ENCODE measurements around the gene TMEM233.

TMEM233 gene

DNA sequence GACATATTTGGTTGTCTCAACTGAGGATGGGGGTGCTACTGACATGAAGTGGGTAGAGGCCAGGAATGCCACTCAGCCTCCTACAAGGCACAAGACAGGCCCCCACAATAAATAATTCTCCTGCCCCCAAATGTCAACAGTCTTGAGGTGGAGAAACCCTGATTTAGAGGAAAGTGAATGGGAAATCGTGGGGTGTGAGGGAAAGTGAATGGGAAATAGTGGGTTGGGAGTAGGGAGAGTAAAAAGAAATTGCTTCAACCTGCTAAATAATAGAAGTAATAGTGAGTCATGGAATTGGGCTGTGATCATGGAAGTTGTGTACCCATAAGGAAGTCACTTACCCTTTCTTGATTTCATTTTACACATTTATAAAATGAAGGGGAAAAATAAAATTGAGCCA is 16.7 kb upstream of the TMEM233 start:
- H3K79me2 ChIP-seq (ENCODE audit: control insufficient read depth, low read length) = no peaks in the 10 kb centered on the region
- no peaks in the 10 kb centered on the region for H4K20me1 ChIP-seq (ENCODE audit: control insufficient read depth, insufficient read depth, low read depth, low read length)
- peaks cover 61% of the 10 kb centered on the region for H3K4me1 ChIP-seq (ENCODE audit: control insufficient read depth, low read length)
- H3K9me3 ChIP-seq (ENCODE audit: control insufficient read depth, insufficient read depth, low read length) = no peaks in the 10 kb centered on the region; the same call in 1 of the 2 replicates
- 0 out of 2 replicates have a peak, but pooled peaks cover 2% of the 10 kb centered on the region for H3K36me3 ChIP-seq (ENCODE audit: control insufficient read depth, low read length)
- H3K4me2 ChIP-seq (ENCODE audit: low read length) = no peak overlapping the region
- TF ChIP-seq, protein P1, sequence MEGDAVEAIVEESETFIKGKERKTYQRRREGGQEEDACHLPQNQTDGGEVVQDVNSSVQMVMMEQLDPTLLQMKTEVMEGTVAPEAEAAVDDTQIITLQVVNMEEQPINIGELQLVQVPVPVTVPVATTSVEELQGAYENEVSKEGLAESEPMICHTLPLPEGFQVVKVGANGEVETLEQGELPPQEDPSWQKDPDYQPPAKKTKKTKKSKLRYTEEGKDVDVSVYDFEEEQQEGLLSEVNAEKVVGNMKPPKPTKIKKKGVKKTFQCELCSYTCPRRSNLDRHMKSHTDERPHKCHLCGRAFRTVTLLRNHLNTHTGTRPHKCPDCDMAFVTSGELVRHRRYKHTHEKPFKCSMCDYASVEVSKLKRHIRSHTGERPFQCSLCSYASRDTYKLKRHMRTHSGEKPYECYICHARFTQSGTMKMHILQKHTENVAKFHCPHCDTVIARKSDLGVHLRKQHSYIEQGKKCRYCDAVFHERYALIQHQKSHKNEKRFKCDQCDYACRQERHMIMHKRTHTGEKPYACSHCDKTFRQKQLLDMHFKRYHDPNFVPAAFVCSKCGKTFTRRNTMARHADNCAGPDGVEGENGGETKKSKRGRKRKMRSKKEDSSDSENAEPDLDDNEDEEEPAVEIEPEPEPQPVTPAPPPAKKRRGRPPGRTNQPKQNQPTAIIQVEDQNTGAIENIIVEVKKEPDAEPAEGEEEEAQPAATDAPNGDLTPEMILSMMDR (IDR thresholded peaks at IDR 0.05; ENCODE audit: low read depth, low read length, poor library complexity, severe bottlenecking) = no peak
- no peak for TF ChIP-seq EZH2phosphoT487 (IDR thresholded peaks at IDR 0.05; ENCODE audit: borderline replicate concordance, low read length)
- H3F3A ChIP-seq (ENCODE audit: control insufficient read depth, insufficient read depth) = peaks cover 12% of the 10 kb centered on the region
- no peaks in the 10 kb centered on the region for H3K27me3 ChIP-seq (ENCODE audit: control insufficient read depth, low read length)
- H3K9me2 ChIP-seq (replicated peaks; ENCODE audit: control insufficient read depth, low read length) = no peaks in the 10 kb centered on the region
- no peak overlapping the region for H3K4me3 ChIP-seq (ENCODE audit: low read length)
- H3K27ac ChIP-seq (ENCODE audit: low read depth, low read length) = no peak overlapping the region

DNA sequence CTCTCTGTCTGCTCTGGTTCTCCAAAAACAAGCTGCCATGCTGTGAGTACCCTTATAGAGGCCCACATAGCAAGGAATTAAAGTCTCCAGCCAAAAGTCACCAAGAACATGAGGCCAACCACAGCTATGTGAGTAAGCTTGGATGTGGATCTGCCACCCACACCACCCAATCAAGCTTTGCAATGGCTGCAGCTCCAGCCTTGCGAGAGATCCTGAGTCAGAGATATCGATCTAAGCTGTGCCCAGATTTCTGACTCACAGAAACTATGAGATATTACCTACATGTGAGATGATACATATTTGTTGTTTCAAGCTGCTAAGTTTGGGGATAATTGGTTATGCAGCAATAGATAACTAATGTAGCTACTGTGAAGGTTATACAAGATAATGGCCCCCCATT is 15.5 kb upstream of the TMEM233 start:
- Histone ChIP-seq H3K27ac (ENCODE audit: low read depth, low read length) (0 out of 2 replicates have a peak overlapping the region, but pooled peaks have one; percentile 78), H3K9me3 (ENCODE audit: control insufficient read depth, insufficient read depth, low read length) (no peaks in the 10 kb centered on the region; the same call in 1 of the 2 replicates), H3K4me1 (ENCODE audit: control insufficient read depth, low read length) (peaks cover 61% of the 10 kb centered on the region), H3K4me3 (ENCODE audit: low read length) (no peak overlapping the region), H3K36me3 (ENCODE audit: control insufficient read depth, low read length) (0 out of 2 replicates have a peak, but pooled peaks cover 2% of the 10 kb centered on the region), H3K4me2 (ENCODE audit: low read length) (no peak overlapping the region), H3K79me2 (ENCODE audit: control insufficient read depth, low read length) (no peaks in the 10 kb centered on the region), H3K27me3 (ENCODE audit: control insufficient read depth, low read length) (no peaks in the 10 kb centered on the region), H3K9me2 (replicated peaks; ENCODE audit: control insufficient read depth, low read length) (no peaks in the 10 kb centered on the region), H4K20me1 (ENCODE audit: control insufficient read depth, insufficient read depth, low read depth, low read length) (no peaks in the 10 kb centered on the region), H3F3A (ENCODE audit: control insufficient read depth, insufficient read depth) (peaks cover 14% of the 10 kb centered on the region)
- TF ChIP-seq, protein P1 (IDR thresholded peaks at IDR 0.05; ENCODE audit: low read depth, low read length, poor library complexity, severe bottlenecking) = no peak
- TF ChIP-seq EZH2phosphoT487 (IDR thresholded peaks at IDR 0.05; ENCODE audit: borderline replicate concordance, low read length) = no peak

DNA sequence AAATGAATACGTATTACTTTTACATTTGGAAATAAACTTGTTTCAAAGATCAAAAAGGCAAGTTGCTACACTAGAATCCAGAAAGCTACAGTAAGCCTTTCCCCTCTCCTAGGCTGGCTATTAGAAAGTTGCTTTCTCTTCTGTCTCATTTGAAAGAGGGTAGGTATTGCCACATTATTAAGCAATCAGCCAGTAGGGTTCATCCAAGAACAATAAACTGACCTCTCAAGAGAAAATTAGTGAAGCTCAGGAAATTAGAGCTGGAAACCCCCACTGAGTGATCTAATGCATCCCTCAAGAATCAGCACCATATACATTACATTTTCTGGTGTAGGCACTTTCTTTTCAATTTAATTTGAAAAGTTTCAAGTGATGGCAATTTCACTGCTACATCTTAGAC is 4.5 kb upstream of the TMEM233 start:
- H3F3A ChIP-seq (ENCODE audit: control insufficient read depth, insufficient read depth) = peaks cover 4% of the 10 kb centered on the region; the same call in 1 of the 2 replicates
- H3K27me3 ChIP-seq (ENCODE audit: control insufficient read depth, low read length) = peaks cover 4% of the 10 kb centered on the region; the same call in 1 of the 2 replicates
- H3K4me1 ChIP-seq (ENCODE audit: control insufficient read depth, low read length) = peaks cover 33% of the 10 kb centered on the region
- no peaks in the 10 kb centered on the region for H3K79me2 ChIP-seq (ENCODE audit: control insufficient read depth, low read length)
- no peaks in the 10 kb centered on the region for H3K9me3 ChIP-seq (ENCODE audit: control insufficient read depth, insufficient read depth, low read length)
- no peaks in the 10 kb centered on the region for H3K36me3 ChIP-seq (ENCODE audit: control insufficient read depth, low read length)
- no peak for TF ChIP-seq EZH2phosphoT487 (IDR thresholded peaks at IDR 0.05; ENCODE audit: borderline replicate concordance, low read length)
- TF ChIP-seq, protein P1 (IDR thresholded peaks at IDR 0.05; ENCODE audit: low read depth, low read length, poor library complexity, severe bottlenecking) = no peak
- H3K9me2 ChIP-seq (replicated peaks; ENCODE audit: control insufficient read depth, low read length) = no peaks in the 10 kb centered on the region
- peak overlapping the region; percentile 54 for H3K27ac ChIP-seq (ENCODE audit: low read depth, low read length)
- H3K4me2 ChIP-seq (ENCODE audit: low read length) = peak overlapping the region; percentile 66
- no peaks in the 10 kb centered on the region for H4K20me1 ChIP-seq (ENCODE audit: control insufficient read depth, insufficient read depth, low read depth, low read length)
- peak overlapping the region; percentile 47; the same call in 1 of the 2 replicates for H3K4me3 ChIP-seq (ENCODE audit: low read length)

Data from DOHH2 (cell line).